PC-9 (cell line): ENCODE data around the gene PLIN5. TPM values are rescaled to one million over a fixed set of nuclear protein-coding genes. Genes with fewer than 3 reads are reported as not detected.

Experiments
- BruUV-seq: library from RNA; stranded (reverse); fragments of 400-500 nt; replicated peaks from 2 replicates; lab custom pipeline; 2021; lab: Mats Ljungman, UMichigan
- CTCF ChIA-PET: fragments of 300-600 bp; sonication (Branson Sonifier 250); formaldehyde crosslinking; loops from one replicate; lab custom pipeline; 2022; ENCODE audit warnings: antibody characterized with exemption; lab: Charles Lee
- POLR2A ChIA-PET: fragments of 300-600 bp; sonication (Branson Sonifier 250); formaldehyde crosslinking; loops from one replicate; lab custom pipeline; 2022; ENCODE audit warnings: antibody characterized with exemption; ENCODE audit not compliant: unreplicated experiment; lab: Charles Lee
- DNase-seq, 2 experiments: peaks; one replicate each; pipeline versions ENCODE4 v3.0.0 to v3.0.0-alpha.2; 2015 to 2022; ENCODE audit warnings: mixed read lengths in 1 of 2
- H2AFZ ChIP-seq: fragments of 200-600 bp; sonication (generic); 2 replicates; pipeline ENCODE4 v1.8.1; 2017; ENCODE audit warnings: antibody characterized with exemption
- H3F3A ChIP-seq: fragments of 200-600 bp; sonication (generic); 2 replicates; pipeline ENCODE4 v1.8.1; 2017; ENCODE audit warnings: antibody characterized with exemption, mild to moderate bottlenecking, low read depth; ENCODE audit not compliant: insufficient read depth
- H3K27ac ChIP-seq: fragments of 200-600 bp; sonication (generic); 2 replicates; pipeline ENCODE4 v1.6.1; 2016; ENCODE audit warnings: mixed run types
- H3K27me3 ChIP-seq: fragments of 200-600 bp; sonication (generic); 2 replicates; pipeline ENCODE4 v1.6.1; 2016; ENCODE audit warnings: low read depth, mixed run types; ENCODE audit not compliant: insufficient read depth
- H3K36me3 ChIP-seq: fragments of 200-600 bp; sonication (generic); 2 replicates; pipeline ENCODE4 v1.6.1; 2016; ENCODE audit warnings: low read depth, mixed run types
- H3K4me1 ChIP-seq: fragments of 200-600 bp; sonication (generic); replicated peaks from 2 replicates; pipeline ENCODE4 v1.6.1; 2016; ENCODE audit warnings: mixed run types; ENCODE audit not compliant: insufficient read depth
- H3K4me2 ChIP-seq: fragments of 200-600 bp; sonication (generic); 2 replicates; pipeline ENCODE4 v1.6.1; 2017; ENCODE audit warnings: mixed run types
- H3K4me3 ChIP-seq: fragments of 200-600 bp; sonication (generic); 2 replicates; pipeline ENCODE4 v1.6.1; 2016; ENCODE audit warnings: mixed run types
- H3K79me2 ChIP-seq: fragments of 200-600 bp; sonication (generic); 2 replicates; pipeline ENCODE4 v1.6.1; 2017; ENCODE audit warnings: low read depth, mixed run types
- H3K9me2 ChIP-seq: fragments of 200-600 bp; sonication (generic); 2 replicates; pipeline ENCODE4 v1.8.1; 2017; ENCODE audit warnings: mild to moderate bottlenecking; ENCODE audit not compliant: insufficient read depth
- H3K9me3 ChIP-seq: fragments of 200-600 bp; sonication (generic); 2 replicates; pipeline ENCODE4 v1.8.1; 2016; ENCODE audit warnings: low read depth; ENCODE audit not compliant: insufficient read depth
- H4K20me1 ChIP-seq: fragments of 200-600 bp; sonication (generic); 2 replicates; pipeline ENCODE4 v1.8.1; 2017; ENCODE audit not compliant: insufficient read depth
- CTCF ChIP-seq: fragments of 200-600 bp; sonication (generic); conservative IDR thresholded peaks from 2 replicates; pipeline ENCODE4 v1.6.1; 2017; ENCODE audit warnings: mixed run types, antibody characterized with exemption, mild to moderate bottlenecking, moderate library complexity
- EZH2 ChIP-seq: fragments of 200-600 bp; sonication (generic); IDR thresholded peaks from 2 replicates; pipeline ENCODE4 v1.8.0; 2017; ENCODE audit warnings: antibody characterized with exemption, low read depth
- intact Hi-C: fragments of 100-400 bp; cut with micrococcal nuclease; formaldehyde crosslinking; loops from one replicate; pipeline ENCODE4 v1.10.0; 2022; ENCODE audit not compliant: unreplicated experiment
- total RNA-seq: library from RNA; stranded (reverse); gene quantifications from 2 replicates; pipeline ENCODE4 v1.2.3, GENCODE V29; 2021

Gene PLIN5
- total RNA-seq, 1 experiment from 2014 or later: 4.4 TPM

DNA sequence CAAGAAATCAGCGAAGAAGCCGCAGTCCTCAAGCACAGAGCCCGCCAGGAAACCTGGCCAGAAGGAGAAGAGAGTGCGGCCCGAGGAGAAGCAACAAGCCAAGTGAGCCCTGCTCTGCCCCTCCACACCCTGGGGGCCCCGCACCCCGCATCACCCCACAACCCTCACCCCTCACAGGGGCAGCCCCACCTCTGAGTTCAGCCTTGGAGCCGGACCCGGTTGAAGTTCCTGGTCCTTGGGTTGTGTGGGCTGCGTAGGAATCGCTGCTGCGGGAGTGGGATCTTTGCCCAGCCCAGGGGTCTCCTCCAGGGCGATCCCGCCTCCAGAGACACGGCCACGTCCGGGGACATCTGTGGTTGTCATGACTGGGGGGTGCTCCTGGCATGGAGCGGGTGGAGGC, 38.7 kb downstream of the PLIN5 start:
- no peak for TF ChIP-seq CTCF
- no peak for TF ChIP-seq EZH2
- no peaks in the 10 kb centered on the region for H3K9me2 ChIP-seq
- no peaks in the 10 kb centered on the region for H3K9me3 ChIP-seq
- H3K27me3 ChIP-seq: no peaks in the 10 kb centered on the region
- no peaks in the 10 kb centered on the region for H3K4me1 ChIP-seq
- DNase-seq: no peak
- no peak overlapping the region for H3K27ac ChIP-seq
- BruUV-seq: no TSS peak
- no peak overlapping the region for H3K4me3 ChIP-seq
- no peaks in the 10 kb centered on the region for H4K20me1 ChIP-seq
- no peaks in the 10 kb centered on the region; the same call in 1 of the 2 replicates for H3K36me3 ChIP-seq
- no peaks in the 10 kb centered on the region for H3F3A ChIP-seq
- H3K79me2 ChIP-seq: no peaks in the 10 kb centered on the region
- POLR2A ChIA-PET: no interaction called here
- CTCF ChIA-PET: no interaction called here
- no peak overlapping the region for H3K4me2 ChIP-seq
- intact Hi-C loops: no loop called here
- no peak overlapping the region for H2AFZ ChIP-seq

DNA sequence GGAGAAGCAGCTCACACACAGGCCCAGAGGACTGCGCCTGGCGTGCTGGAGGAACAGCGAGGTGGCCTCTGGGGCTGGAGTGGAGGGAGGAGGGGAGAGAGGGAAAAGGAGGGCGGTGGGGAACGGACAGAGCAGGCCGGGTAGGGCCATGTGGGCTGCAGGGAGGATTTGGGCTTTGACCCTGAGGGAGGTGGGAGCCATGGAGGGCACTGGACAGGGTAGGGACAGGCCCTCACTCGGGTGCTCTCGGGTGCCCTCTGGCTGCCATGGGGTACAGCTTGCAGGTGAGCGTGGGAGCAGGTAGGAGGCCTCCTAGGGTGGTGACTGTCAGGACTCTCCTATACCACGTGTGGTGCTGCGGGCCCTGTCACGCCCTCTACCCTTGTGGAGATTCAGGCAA, 39.6 kb downstream of the PLIN5 start:
- Histone ChIP-seq H3K36me3 (no peaks in the 10 kb centered on the region; the same call in 1 of the 2 replicates), H3K79me2 (no peaks in the 10 kb centered on the region), H3K4me1 (no peaks in the 10 kb centered on the region), H2AFZ (no peak overlapping the region), H3K4me2 (no peak overlapping the region), H3K9me2 (no peaks in the 10 kb centered on the region), H3K27me3 (no peaks in the 10 kb centered on the region), H4K20me1 (no peaks in the 10 kb centered on the region), H3K4me3 (no peak overlapping the region), H3K9me3 (no peaks in the 10 kb centered on the region), H3K27ac (no peak overlapping the region), H3F3A (no peaks in the 10 kb centered on the region)
- no TSS peak for BruUV-seq
- no peak for DNase-seq
- ChIA-PET POLR2A (no interaction called here), CTCF (no interaction called here)
- TF ChIP-seq CTCF (0 out of 2 replicates have a peak, but pooled peaks have one; percentile 27), EZH2 (no peak)
- intact Hi-C loops: no loop called here

GRCh38 chr19:4494691-4495064, 40.3 kb downstream of the PLIN5 start:
- Histone ChIP-seq H3K27me3 (no peaks in the 10 kb centered on the region), H3F3A (no peaks in the 10 kb centered on the region), H3K9me3 (no peaks in the 10 kb centered on the region), H3K9me2 (no peaks in the 10 kb centered on the region), H3K4me1 (no peaks in the 10 kb centered on the region), H2AFZ (no peak overlapping the region), H3K36me3 (no peaks in the 10 kb centered on the region; the same call in 1 of the 2 replicates), H3K79me2 (no peaks in the 10 kb centered on the region), H3K4me2 (no peak overlapping the region), H4K20me1 (no peaks in the 10 kb centered on the region), H3K4me3 (no peak overlapping the region), H3K27ac (no peak overlapping the region)
- POLR2A ChIA-PET: no interaction called here
- BruUV-seq: no TSS peak
- intact Hi-C loops: no loop called here
- no peak for DNase-seq
- CTCF ChIA-PET: no interaction called here
- no peak for TF ChIP-seq CTCF
- no peak for TF ChIP-seq EZH2
